HG03520 (cell line): Measurements from ENCODE around the gene TECPR2.
"Not testable (repeated sequence)": the region's sequence is repeated elsewhere in the genome, so short reads cannot be mapped to it uniquely, and the experiment has no call there.

ENCODE experiments used
- ATAC-seq: cut with Tn5 transposase; IDR thresholded peaks from one replicate; pipeline ENCODE4 v1.9.1; 2021; ENCODE audit warnings: mild to moderate bottlenecking, moderate library complexity; ENCODE audit not compliant: unreplicated experiment

TECPR2 gene

DNA sequence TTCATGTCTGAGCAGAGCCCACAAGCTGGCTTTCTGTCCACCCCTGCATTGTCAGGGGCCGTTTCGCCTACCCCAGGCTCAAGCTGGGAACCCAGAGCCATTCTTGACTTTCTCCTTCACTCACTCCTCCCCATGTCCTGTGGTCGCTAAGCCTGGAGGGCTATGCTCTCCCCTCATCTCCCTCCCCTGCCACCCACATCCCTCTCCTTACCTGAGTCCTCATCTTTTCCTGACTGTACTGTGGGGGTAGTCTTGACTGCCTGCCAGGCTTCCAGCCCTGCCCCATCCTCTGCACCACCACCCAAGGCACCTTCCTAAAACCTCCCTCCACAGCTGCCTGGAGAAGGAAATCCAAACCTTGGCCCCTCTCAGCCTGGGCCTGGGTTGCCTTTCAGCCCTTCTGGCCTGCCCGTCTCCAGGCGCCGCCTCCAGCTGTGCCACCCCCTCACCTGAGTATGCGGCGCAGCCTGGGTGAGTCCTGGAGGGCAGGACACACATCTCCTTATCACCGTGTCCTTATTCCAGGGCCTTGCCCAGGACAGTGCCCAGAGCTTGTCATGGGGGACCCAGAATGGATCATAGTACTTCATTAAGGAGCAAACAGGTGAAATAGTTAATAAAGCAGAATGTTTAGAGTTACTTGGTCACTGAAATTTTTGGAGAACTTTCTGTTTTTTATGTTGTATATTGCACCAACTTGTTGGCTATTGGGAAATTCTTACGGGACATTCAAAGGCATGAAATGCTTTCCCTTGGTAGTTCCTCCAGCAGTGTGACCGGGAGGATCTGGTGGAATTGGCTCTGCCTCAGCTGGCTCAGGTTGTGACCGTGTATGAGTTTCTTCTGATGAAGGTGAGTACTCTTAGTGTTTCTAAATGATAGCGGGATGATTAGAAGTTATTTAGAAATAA, 28.7 kb upstream of the TECPR2 start:
- no peak for ATAC-seq

DNA sequence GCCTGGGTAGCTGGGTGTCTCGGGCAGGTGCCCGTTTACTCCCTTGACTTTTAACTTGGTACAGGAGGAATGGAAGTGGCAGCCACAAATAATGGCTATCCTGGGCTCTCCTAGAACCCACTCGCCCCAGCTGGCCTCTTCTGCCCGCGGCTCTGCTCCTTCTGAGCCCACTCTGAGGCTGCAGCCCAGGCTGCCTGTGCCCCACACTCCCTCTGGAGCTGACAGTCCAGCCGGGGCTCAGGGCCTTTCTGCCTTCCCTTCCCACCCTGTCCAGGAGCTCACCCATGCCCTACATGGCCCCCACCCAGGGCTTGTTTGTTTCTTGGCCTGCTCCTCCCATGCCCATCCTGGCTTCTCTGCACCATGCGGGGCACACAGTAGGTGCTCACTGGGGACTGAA, 27.6 kb upstream of the TECPR2 start:
- no peak for ATAC-seq

DNA sequence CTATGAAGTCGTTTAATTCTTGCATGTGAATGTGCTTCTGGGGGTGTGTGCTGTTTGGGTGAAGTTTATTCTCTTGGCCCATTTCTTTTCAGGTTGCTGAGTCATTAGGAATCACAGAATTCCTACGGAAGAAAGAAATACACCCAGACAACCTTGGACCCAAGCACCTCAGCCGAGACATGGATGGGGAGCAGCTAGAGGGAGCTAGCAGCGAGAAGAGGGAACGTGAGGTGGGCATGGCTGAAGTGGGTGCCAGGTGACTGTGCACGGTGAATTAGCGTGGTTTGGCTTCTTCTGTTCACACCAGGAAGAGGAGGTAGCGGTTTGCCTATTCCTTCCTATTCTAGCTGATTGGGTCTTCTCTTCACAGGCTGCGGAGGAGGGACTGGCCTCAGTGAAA, 24.0 kb upstream of the TECPR2 start:
- ATAC-seq, result no peak

DNA sequence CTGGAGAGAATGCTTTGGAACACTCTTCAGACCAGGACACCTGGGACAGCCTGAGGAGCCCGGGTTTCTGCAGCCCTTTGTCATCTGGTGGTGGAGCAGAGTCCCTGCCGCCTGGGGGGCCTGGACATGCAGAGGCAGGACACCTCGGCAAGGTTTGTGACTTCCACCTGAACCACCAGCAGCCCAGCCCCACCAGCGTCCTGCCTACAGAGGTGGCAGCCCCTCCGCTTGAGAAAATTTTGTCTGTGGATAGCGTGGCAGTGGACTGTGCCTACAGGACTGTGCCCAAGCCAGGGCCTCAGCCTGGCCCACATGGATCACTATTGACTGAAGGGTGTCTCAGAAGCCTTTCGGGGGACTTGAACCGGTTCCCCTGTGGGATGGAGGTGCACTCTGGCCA, 21.2 kb upstream of the TECPR2 start:
- no peak for ATAC-seq

DNA sequence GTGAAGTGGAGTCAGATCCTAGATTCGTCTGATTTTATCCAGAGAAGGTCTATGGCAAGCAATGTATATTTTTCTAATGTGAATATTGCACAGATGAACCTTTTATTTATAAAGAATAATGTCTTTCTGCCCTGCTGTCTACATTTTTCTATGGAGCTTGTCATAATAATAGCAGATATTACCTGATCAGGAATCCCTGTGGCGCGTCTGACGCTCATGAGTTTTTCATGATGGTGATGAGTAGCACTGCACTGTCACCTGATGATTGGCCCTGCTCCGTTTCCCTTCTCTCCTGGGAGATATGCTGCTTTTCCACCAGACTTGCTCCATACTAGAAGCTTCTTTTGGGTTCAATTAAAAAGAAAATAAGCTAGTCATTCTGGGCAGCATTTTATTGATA, 20.5 kb upstream of the TECPR2 start:
- ATAC-seq, result no peak

DNA sequence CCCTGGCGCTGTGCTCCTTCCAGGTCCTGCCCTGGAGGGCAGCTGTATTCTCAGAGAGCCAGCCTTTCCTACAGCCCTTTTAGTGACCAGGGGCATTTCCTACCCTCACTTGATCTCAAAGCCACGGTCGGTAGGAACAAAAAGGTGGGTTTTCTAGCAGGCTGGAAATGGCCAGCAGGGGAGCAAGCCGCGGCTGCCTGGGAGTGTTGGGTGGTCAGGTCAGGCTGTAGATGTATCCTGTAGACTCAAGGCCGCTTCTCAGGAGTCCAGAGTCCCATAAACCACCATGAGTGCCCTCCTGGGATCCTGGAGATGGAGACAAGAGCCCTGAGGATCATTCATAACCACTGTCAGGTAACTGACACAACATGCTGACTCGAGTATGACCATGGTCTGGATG, 18.7 kb upstream of the TECPR2 start:
- ATAC-seq, result no peak

DNA sequence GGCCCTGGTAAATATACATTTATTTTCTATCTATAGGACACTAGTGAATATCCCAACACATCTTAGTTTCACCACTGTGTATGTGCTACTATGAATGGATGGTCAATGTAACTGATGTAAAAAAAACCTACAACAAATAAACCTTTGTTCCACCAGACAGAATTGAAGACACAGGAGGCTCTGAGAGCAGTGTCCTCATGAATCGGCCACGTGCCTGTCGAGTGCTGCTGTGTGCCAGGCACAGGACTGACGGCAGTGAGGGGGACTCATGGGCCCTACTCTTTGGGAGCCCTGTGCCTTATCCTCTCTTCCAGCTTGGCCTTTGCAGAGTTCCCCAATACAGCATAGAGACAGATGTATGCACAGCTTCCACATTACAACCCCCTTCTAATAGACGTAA, 18.3 kb upstream of the TECPR2 start:
- no peak for ATAC-seq

DNA sequence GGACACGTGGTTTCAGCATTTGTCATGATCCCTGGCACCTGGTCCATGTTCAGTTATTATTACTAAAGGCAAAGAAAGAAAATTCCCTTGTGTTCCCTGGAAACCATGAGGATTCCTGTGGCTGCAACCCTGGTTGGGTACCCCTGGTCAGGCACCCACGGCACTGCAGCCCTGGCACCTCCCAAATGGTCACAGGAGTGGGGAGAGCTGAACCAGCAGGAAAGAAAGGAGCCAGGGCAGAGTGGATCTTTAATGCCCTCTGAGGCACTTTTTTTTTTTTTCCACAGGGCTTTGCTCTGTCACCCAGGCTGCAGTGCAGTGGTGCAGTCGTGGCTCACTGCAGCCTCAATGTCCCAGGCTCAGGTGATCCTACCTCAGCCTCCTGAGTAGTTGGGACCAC, 17.5 kb upstream of the TECPR2 start:
- ATAC-seq, result no peak

DNA sequence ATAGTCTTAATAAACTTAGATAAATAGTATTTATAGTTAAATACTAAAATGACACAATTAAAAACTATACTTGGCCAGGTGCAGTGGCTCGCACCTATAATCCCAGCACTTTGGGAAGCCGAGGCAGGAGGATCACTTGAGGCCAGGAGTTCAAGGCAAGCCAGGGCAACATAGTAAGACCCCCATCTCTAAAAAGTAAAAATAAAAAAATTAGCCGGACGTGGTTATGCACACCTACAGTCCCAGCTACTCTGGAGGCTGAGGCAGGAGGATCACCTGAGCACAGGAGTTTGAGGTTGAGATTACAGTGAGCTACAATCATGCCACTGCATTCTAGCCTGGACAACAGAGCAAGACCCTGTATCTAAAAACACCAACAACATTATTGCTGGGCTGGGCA, 16.1 kb upstream of the TECPR2 start:
- no peak for ATAC-seq

DNA sequence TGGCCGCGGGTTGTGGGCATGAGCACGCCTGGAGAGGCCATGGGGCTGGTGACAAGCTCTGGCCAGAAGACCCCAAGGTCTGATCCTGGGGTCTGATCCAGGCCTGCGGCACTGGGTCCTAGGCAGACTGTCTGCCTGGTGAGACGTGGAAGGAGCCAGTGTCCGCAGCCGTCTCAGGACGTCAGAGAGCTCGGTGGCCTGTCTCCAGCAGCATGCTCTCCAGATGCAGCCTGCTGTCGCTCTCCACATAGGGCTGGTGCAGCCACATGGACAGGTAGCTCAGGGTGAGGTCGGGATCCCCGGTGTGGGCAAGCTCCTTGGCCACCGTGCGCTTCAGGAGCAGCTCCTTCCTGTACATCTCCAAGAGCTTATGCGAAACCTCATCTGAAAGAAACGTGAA, 14.4 kb upstream of the TECPR2 start:
- ATAC-seq, result no peak

DNA sequence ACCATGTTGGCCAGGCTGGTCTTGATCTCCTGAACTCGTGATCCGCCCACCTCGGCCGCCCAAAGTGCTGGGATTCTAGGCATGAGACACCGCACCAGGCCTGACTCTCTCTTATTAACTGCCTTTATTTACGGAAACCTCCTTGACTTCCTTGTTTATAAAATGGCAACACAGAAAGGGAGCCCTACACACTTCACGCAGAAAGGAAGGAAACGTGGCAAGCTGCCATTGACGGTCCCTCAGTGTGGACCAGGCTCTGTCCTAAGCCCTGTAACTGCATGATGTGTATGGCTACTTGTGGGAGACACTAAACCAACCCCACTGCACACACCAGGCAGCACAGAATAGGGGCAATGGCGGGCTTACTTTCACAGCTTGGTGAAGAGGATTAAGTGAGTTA, 11.7 kb upstream of the TECPR2 start:
- no peak for ATAC-seq

DNA sequence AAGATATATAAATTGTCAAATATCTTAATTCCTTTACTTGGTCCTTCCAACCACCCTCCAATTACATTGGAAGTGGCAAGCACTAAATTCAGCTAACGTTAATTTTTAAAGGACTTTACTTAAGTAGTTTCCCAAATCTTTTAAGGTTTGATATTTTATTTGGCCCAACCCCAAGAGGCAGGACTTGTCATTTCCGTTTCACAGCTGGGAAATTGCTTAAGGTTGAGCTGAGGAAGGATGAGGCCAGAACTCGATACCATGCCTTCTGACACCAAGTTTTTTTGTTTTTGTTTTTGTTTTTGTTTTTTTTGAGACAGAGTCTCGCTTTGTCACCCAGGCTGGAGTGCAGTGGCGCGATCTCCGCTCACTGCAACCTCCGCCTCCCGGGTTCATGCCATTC, 11.1 kb upstream of the TECPR2 start:
- not testable (repeated sequence) for ATAC-seq

DNA sequence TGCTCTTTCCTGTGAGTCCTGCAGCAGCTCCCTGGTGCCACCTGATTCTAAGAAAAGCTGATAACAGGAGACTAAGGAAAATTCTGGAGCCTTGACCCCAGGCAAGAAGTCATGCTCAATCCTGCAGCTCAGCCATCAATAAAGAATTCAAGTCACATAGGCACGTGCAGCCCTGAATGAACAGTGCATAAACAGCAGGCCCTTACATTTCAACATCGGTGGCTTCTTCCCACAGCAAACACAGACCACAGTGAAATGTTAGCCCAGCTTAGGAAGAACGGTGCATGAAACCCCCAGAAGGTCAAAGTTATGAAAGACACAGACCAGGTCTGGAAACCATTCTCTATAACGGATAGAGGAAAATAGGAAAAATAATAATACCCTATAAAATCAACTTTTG, 10.5 kb upstream of the TECPR2 start:
- ATAC-seq, result no peak

DNA sequence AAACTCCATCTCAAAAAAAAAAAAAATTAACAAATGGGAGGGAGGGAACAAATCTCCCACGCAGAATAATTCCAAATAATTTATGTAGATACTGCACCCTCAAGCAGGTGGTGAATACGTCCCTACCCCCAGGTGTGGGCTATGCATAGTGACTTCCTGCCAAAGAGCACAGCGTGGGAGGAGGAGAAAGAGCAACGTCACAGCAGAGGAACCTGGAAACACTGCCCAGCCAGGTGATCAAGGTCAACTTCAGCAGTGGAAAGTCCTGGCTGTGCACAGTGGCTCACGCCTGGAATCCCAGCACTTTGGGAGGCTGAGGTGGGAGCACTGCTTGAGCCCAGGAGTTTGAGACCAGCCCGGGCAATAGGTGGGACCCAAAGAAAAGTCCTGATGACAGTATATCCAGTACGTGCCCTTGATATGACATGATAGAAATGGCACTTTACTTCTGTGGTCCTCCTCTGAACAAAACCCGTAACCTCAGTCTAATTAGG, 9.6 kb upstream of the TECPR2 start:
- no peak for ATAC-seq

DNA sequence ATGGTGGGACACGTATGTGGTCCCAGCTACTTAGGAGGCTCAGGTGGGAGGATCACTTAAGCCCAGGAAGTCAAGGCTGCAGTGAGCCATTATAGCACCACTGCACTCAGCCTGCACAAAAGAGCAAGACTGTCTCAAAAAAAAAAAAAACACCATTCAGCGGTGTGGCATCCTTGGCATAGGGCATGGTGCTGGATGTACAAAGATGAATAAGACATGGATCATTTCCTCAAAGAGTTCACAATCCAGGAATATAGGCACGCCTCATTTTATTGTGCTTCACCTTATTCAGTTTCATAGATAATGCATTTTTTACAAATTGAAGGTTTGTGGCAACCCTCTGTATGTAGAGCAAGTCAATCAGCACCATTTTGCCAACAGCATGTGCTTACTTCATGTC, 6.5 kb upstream of the TECPR2 start:
- ATAC-seq, result no peak

DNA sequence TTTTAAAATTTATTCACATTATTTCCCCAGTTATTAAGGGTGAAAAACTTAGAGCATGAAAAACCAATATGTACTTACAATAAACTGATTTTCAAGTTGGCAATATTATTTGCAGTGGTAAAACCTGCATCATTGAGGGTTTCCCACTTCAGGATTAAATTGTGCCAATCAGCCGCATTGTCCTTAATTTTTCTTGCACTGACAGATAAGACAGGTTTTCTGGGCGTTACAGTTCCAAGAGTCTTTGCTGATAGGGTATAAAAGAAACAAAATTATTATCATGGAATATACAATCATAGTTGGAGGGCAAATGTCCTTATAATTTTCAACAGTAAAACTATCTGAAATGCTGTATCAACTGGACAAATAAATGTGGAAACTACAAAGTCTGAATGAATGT, 3.4 kb upstream of the TECPR2 start:
- no peak for ATAC-seq

DNA sequence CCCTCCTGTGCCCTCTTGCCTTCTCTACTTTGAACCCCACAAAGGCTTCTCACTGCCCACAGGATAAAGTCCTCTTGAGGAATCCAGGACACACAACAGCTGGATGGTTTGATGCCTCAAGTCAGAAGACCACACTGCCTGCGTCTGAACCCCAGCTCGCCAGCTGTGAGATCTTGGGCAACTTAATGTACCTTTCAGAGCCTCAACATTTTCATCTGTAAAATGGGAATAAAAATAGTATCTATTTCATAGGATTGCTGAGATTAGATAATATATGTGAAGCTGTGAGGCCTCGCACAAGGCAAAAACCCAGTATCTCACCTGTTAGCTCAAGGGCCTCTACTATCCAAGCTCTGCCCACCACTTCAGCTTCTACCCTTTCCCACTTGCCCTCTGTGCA, 2.4 kb upstream of the TECPR2 start:
- no peak for ATAC-seq

DNA sequence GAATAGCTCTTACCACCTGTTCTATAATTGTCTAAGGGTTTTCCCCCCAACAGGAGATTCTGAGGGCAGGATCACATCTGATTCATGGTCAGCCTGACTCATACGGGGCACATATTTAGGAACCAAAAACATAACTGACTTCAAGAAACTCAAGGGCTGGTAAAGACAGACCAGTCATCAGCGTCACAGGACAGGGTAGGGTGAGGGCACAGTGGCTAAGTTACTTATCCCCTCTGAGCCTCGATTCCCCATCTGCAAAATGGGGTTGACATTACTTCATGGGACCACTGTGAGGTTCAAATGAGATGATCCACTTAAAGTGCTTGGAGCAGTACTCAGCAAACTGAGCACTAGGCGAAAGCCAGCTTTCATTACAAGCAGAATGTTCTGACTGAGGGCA, 657 bp upstream of the TECPR2 start:
- peak; percentile 33 for ATAC-seq

DNA sequence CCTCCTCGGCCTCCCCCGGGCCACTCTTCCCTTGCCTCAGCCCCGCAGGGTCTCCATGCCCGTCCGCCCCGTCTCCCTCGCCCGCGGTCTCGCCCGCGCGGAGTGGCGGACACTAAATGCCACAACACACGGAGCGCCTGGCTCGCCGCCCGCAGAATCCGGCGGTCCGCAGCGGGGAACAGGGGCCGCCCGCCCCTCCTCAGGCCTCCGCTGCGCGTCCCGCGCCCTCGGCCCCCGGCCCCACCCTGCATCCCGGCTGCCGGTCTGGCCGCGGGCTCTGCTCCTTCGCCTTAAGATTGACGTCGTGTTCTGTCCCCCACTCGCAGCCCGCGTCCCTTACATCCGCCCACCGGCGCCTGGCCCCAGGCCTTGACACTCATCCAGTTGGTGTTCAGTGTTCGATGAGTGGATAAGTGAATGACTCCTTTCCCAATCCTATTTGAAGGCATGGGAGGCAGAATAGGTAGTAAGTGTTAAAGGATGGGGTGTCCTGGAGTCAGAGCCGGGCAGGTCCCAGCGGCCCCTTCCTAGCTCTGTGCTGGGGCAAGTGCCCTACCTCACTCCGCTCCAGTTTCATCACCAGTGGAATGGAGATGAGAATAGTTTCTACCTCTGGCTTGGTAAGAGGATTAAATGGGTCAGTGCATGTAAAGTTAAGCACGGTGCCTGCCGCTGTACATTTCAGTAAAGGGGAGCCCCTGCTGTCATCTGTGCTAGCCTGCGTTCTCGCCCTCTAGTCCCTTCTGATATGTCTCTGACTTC, 622 bp downstream of the TECPR2 start:
- peak; percentile 11 for ATAC-seq

DNA sequence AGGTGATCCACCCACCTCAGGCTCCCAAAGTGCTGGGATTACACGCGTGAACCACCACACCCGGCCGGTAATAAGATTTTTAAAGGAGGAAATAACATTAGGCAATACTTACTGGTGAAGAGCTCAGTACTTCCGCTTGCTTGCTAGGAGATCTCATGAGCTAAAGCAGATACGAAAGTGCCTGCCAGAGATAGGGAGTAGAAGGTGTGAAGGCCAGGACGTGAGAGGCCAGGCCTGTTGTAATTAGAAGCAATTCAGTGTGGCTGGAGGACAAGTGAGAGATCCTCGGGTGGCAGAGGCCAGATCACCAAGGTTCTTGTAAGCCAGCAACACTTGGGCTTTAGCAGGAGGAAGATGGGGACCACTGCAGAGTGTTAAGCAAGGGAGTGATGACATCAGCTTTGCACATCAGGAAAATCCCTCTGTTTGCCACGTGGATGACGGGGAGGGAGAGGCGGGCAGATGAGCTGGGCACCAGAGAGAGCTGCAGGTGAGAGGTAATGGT, 7.6 kb downstream of the TECPR2 start:
- ATAC-seq, result no peak

DNA sequence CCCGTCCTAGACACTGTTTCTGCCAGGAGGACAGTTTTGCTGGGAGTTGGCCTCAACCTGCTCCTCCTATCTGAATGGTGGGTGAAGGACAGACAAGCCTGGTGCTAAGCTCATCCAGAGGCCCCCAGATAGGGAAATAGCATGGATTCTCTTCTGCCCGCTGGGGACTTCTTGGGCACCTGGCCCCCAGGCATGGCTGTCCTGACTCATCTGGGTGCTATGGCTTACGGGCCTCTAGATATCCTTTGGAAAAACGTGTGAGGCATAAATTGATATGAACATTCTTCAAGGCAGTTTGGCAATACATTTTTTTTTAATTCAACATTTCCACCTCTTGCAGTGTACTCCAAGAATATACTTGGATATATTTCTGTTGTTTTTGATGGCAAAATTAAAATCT, 8.6 kb downstream of the TECPR2 start:
- no peak for ATAC-seq

DNA sequence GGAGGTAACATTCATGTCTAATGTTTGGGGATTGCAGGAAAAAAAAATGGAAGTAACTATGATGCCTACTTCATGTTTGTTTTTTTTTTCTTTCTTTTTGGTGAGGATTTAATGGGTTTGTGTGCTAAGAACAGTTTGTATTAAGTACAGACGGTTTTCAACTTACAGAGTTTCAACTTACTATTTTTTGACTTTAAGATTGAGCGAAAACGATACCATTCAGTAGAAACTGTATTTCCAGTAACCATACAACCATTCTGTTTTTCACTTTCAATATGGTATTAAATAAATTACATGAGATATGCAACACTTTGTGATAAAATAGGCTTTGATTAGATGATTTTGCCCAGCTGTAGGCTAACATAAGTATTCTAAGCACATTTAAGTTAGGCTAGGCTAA, 10.4 kb downstream of the TECPR2 start:
- no peak for ATAC-seq
